ENCODE results near the gene ZNF761. TPM values are rescaled to one million over a fixed set of nuclear protein-coding genes. Genes with fewer than 3 reads are reported as not detected.
A peak's percentile ranks its signal among the peaks of the same experiment; 100 is the strongest.

Gene ZNF761
- 9.8 TPM for total RNA-seq (ENCODE audit: unreplicated experiment)
- long read RNA-seq, partial matches to known transcripts, result 1 of 3 reads
- long read RNA-seq, other reads (novel, unspliced or antisense), result 2 of 3 reads

GRCh38 chr19:53431399-53432087, at the start of gene ZNF761:
ZNF761 (plus strand) TSS chr19:53431984; CDS start chr19:53447269, 15,285 bp downstream.
- Mint-ChIP-seq H3K27ac (ENCODE audit: unreplicated experiment) (peak within 1 kb of the TSS; percentile 81), H3K36me3 (ENCODE audit: unreplicated experiment) (no peaks in the 10 kb centered on the region), H3K4me3 (ENCODE audit: unreplicated experiment) (peak within 1 kb of the TSS; percentile 88), H3K4me1 (ENCODE audit: low read depth, unreplicated experiment) (peaks cover 2% of the 10 kb centered on the region), H3K27me3 (ENCODE audit: unreplicated experiment) (peaks cover 6% of the 10 kb centered on the region), H3K9me3 (ENCODE audit: unreplicated experiment) (peaks cover 2% of the 10 kb centered on the region)
- DNase-seq, result peak; percentile 99
- TF ChIP-seq CTCF (IDR thresholded peaks at IDR 0.05; ENCODE audit: partially characterized antibody, unreplicated experiment), result peak; percentile 64

GRCh38 chr19:53388168-53388567, 43.6 kb upstream of the ZNF761 start:
- no peak for TF ChIP-seq CTCF (IDR thresholded peaks at IDR 0.05; ENCODE audit: partially characterized antibody, unreplicated experiment)
- no peak for DNase-seq
- H3K9me3 Mint-ChIP-seq (ENCODE audit: unreplicated experiment), result peaks cover 11% of the 10 kb centered on the region
- no peak overlapping the region for H3K27ac Mint-ChIP-seq (ENCODE audit: unreplicated experiment)
- peaks cover 2% of the 10 kb centered on the region for H3K27me3 Mint-ChIP-seq (ENCODE audit: unreplicated experiment)
- H3K4me3 Mint-ChIP-seq (ENCODE audit: unreplicated experiment), result no peak overlapping the region
- H3K36me3 Mint-ChIP-seq (ENCODE audit: unreplicated experiment), result peaks cover 30% of the 10 kb centered on the region
- no peaks in the 10 kb centered on the region for H3K4me1 Mint-ChIP-seq (ENCODE audit: low read depth, unreplicated experiment)

- H3K27ac Mint-ChIP-seq (ENCODE audit: unreplicated experiment), result no peak overlapping the region
- H3K4me1 Mint-ChIP-seq (ENCODE audit: low read depth, unreplicated experiment), result peaks cover 6% of the 10 kb centered on the region
- peaks cover 2% of the 10 kb centered on the region for H3K27me3 Mint-ChIP-seq (ENCODE audit: unreplicated experiment)
- peaks cover 24% of the 10 kb centered on the region for H3K36me3 Mint-ChIP-seq (ENCODE audit: unreplicated experiment)
- no peak for TF ChIP-seq CTCF (IDR thresholded peaks at IDR 0.05; ENCODE audit: partially characterized antibody, unreplicated experiment)
- DNase-seq, result no peak
- H3K9me3 Mint-ChIP-seq (ENCODE audit: unreplicated experiment), result peaks cover 11% of the 10 kb centered on the region
- H3K4me3 Mint-ChIP-seq (ENCODE audit: unreplicated experiment), result no peak overlapping the region
These were observed 42.9 kb upstream of the ZNF761 start for GRCh38 chr19:53388904-53389303.

GRCh38 chr19:53389571-53389970, 42.2 kb upstream of the ZNF761 start:
- Mint-ChIP-seq H3K36me3 (ENCODE audit: unreplicated experiment) (peaks cover 22% of the 10 kb centered on the region), H3K27me3 (ENCODE audit: unreplicated experiment) (peaks cover 2% of the 10 kb centered on the region), H3K27ac (ENCODE audit: unreplicated experiment) (no peak overlapping the region), H3K4me3 (ENCODE audit: unreplicated experiment) (no peak overlapping the region), H3K9me3 (ENCODE audit: unreplicated experiment) (peaks cover 8% of the 10 kb centered on the region), H3K4me1 (ENCODE audit: low read depth, unreplicated experiment) (peaks cover 10% of the 10 kb centered on the region)
- no peak for TF ChIP-seq CTCF (IDR thresholded peaks at IDR 0.05; ENCODE audit: partially characterized antibody, unreplicated experiment)
- DNase-seq, result no peak

GRCh38 chr19:53389978-53390377, 41.8 kb upstream of the ZNF761 start:
- peaks cover 3% of the 10 kb centered on the region for H3K27me3 Mint-ChIP-seq (ENCODE audit: unreplicated experiment)
- peak; percentile 18 for DNase-seq
- H3K27ac Mint-ChIP-seq (ENCODE audit: unreplicated experiment), result no peak overlapping the region
- H3K36me3 Mint-ChIP-seq (ENCODE audit: unreplicated experiment), result peaks cover 18% of the 10 kb centered on the region
- no peak for TF ChIP-seq CTCF (IDR thresholded peaks at IDR 0.05; ENCODE audit: partially characterized antibody, unreplicated experiment)
- H3K4me3 Mint-ChIP-seq (ENCODE audit: unreplicated experiment), result no peak overlapping the region
- H3K4me1 Mint-ChIP-seq (ENCODE audit: low read depth, unreplicated experiment), result peaks cover 12% of the 10 kb centered on the region
- peaks cover 7% of the 10 kb centered on the region for H3K9me3 Mint-ChIP-seq (ENCODE audit: unreplicated experiment)

All from glutamatergic neuron (in vitro differentiated cells).